ENCODE results near the gene GABRP.
"Not testable (repeated sequence)": the region's sequence is repeated elsewhere in the genome, so short reads cannot be mapped to it uniquely, and the experiment has no call there.

The GABRP gene, protein sequence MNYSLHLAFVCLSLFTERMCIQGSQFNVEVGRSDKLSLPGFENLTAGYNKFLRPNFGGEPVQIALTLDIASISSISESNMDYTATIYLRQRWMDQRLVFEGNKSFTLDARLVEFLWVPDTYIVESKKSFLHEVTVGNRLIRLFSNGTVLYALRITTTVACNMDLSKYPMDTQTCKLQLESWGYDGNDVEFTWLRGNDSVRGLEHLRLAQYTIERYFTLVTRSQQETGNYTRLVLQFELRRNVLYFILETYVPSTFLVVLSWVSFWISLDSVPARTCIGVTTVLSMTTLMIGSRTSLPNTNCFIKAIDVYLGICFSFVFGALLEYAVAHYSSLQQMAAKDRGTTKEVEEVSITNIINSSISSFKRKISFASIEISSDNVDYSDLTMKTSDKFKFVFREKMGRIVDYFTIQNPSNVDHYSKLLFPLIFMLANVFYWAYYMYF

DNA sequence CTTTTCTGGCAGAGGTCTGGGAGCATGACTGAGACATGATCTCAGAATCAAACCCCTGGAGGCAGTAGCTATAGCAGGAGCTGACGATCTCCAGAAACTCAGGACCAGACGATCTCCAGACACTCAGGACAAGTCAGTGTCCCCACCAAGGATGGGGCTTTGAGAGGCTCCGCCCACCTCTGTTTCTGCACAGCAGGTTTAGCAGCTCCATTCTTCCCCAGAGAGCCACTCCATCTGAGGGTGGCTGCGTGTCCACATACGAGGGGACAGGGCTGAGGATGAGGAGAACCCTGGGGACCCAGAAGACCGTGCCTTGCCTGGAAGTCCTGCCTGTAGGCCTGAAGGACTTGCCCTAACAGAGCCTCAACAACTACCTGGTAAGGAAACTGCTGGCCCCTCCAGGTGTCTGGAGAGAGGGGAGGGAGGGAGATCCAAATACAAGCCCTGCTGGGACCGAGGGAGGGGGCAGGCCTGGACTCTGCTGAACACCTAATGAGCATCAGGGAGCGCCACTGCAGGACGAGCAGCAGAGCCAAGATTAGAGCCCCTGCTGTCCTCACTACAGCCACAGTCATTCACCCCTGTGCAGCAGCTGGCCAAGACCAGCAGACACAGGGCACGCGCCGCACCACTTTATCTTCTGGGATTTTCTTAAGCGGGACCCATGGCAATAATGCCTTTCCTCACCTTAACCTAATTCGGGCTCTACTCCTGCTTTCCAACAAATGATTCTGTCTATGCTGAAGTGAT lies at the start of gene GABRP:
Gene GABRP, plus strand, starts transcription at position 228 of the 750 bp plus-strand sequence. CDS start 4,891 bp downstream, outside the sequence.
- no peak for DNase-seq

DNA sequence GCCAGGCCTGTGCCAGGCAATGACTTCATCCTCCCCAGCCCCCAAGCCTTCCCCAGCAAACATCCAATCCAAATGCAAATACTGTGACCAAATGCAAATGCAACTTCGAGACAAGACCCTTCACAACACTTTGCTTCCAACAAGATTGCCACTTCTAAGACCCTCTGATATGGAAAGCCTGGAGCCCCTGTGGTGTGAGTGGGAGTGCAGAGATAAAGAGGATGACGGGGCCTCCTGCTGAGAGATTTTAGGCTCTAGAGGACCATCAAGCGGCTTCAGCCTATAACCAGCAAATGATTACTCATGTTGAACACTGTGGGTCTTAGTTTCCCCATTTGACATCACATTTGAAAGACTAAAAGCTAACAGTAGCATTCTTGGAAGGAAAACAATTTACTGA lies 46.6 kb upstream of the GABRP start:
- DNase-seq: no peak

DNA sequence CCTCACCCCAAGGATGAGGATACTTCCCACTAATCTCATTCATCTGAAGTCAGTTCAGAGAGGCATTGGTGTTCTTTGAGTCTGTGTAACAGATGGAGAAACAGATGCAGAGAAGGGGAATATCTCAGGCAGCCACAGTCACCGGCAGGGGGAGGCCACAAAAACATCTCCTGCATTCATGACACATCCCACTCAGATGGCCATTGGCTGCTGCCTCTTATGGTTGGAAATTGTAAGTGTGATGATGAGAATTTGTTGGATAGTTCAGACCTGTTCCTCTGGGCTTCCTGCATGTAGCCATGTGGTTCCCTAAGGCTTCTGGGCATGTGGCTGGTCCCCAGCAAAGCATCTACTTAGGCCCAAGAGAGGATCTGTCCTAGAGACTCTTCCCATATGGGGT lies 45.9 kb upstream of the GABRP start:
- no peak for DNase-seq

DNA sequence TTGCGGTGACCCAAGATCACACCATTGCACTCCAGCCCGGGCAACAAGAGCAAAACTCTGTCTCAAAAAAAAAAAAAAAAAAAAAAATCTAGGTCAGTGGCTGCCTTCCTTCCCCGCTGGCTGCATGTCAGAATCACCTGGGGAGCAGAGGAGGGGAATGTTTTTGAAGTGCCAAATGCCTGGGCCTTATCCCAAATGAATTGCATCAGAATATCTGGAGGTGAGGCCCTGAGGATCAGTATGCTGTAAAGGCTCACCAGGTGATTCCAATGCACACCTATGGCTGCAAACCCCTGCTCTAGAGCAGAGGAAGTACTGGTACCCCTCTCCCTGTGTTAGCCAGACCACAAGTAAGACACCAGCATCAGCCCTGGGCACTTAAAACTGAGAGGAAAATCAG lies 44.7 kb upstream of the GABRP start:
- no peak for DNase-seq

DNA sequence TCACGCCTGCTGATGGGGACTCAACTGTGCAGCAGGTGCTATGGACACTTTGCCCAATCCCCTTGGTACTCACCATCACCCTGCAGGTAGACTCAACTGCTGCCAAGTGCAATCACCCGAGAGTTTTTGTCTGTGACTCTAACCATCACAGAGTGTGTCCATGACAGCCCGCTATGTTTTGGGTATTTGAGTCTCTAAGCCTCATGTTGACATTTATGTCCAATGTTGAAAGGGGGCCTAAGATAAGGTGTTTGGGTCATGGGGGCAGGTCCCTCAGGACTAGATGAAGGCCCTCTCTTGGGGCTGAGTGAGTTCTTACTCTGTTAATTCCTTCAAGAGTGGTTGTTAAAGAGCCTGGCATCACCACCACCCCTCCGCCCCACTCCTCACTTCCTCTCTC lies 44.1 kb upstream of the GABRP start:
- no peak for DNase-seq

DNA sequence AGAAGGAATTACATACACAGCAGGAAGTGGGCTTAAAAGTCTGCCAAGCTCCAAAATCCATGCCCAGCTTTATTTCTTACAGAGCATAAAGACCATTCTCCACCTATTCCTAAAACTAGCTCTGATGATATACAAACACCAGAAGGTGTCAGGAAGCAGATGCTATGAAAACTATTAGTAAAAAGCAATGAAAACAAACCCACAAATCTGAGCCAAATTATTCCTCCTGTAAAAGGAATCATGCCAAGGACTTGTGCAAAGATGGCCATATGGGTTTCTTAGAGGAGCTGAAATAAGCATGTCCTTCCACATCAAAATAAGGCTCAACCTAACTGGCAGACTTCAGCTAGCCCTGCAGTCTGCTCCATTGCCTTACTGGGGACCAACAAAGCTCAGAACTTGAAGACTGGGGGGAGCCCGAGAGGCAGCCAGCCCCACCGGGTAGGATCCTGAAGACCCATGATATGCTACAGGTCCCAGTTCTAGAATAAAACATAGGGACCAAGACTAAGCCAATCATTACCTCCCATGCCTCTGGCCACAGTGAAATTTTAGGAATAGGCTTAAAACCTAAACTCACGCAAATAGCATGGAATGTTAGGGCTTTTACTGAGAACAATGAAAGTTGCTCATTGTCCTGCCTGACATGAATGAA lies 42.8 kb upstream of the GABRP start:
- no peak for DNase-seq

DNA sequence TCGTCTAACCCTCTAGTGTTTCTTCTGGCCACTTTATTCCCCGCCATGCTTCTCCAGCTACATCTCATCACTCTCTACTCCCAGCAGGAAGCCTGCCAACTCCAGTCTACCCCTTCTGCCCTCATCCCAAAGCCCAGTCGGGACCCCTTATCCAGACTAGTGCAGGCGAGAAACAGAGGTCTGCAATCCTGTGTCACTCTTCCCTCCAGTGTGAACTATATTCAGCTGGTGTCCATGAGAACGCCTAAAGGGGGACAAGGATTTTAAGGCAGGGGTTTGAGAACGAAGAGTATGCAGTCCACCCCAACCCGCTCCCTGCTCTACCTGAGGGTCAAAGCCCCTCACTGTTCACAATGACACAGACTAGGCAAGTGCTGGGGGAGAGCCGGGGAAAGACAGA lies 41.7 kb upstream of the GABRP start:
- DNase-seq: no peak

DNA sequence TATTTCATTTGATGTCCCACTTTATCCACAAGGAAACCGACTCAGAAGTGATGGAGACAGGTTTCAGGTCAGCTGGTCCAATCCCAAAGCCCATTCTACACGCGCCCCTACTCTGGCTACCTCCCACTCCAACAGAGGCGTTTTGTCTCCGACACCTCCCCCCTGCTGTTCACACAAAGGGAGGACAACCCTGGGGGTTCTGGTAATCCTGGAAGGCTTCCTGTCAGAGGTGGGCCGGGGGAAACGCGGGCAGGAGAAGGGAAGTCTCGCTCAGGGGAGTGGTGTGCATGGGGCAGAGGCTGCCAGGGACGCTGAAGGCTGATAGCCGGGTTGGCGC lies 39.7 kb upstream of the GABRP start:
- DNase-seq: no peak

DNA sequence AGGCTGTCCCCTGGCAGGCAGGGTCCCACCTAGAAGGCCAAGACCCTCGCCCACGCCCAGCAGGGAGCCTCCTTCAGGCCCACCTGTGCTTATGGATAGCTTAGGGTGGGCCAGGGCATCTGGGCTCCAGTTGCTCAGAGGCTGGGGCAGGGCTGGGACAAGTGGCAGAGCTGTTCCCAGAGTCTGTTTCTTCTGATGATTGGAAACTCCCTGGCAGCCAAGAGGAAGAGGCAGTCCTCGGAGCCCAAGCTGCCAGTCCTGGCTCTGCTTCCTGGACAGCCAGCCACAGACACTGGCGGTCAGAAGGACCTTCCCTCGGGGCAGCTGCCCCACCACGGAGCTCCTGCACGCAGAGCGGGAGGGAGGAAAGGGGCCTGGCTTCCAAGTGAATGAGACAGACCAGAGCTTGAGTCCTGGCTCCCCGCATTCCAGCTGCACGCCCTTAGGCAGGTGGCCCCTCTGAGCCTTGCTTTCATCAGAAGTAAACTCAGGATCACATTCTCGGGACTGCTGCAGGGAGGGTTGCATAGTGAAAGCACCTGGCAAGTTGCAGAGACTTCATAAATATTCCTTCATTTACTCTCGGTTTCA lies 37.9 kb upstream of the GABRP start:
- no peak for DNase-seq

DNA sequence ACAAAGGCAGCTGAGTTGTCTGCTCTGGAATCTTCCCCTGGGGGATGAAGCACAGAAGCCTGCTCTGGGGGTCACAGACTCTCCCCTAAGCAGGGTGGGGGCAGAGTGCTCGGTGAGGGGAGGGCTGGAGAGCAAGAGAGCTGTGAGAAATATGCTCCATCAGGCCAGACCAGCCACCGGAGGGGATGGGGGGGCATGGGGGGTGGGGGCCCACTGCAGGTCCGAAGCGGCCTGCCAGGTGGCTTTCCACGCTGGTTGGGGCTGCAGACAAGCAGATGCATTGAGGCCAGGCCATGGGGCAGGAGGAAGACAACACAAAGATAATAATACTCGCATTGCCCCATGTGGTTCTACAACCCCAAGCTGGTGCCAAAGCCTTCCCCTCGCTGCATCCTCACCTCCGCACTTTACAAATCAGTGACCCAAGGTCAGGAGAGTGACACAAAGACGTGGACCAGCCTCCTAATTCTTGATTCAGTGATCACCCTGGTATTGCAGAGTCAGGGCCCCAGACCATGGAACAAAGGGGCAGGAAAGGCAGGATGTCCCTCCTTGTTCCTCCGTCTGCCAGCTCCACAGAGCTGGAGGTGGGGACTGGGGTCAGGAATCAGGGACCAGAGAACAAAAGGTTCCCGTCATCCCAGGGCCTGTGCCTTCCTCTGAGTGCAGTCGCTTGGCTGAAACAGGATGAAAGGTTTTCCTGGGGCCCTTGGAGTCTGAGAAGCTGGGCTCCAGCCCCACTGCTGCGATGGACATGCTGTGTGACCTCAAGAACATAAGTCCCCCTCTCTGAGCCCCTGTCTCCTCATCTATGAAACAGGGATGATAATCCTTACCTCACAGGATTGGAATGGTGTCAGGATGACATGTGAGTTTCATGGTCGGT lies 37.2 kb upstream of the GABRP start:
- DNase-seq: no peak

DNA sequence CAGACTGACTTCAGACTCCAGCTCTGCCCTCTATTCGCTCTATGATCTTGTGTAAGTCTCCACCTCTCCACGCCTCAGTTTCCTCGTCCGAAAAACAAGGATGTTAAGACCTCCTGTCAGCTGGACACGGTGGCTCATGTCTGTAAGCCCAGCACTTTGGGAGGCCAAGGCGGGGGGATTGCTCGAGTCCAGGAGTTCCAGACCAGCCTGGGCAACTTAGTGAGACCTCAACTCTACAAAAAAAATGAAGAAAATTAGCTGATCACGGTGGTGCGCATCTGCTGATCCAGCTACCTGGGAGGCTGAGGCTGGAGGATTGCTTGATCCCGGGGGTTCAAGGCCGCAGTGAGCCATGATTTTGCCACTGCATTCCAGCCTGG lies 36.6 kb upstream of the GABRP start:
- no peak for DNase-seq

DNA sequence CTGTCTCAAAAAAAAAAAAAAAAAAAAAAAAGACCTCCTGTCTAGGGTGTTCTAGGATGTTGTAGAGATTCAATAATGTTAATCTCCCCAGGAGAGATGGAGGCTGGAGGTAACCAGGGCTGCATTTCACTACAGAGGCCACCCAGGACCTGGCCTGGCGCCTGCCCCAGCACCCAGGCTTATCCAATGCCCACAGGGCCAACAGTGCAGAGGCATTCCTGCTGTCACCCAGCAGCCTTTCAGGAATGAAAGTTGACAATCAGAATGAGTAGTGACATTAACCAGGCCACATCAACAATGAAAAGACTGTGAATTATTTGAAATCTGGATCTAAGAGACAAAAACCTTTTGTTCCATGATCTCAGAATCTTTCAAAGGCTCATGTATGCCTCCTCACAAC lies 36.2 kb upstream of the GABRP start:
- DNase-seq: no peak

DNA sequence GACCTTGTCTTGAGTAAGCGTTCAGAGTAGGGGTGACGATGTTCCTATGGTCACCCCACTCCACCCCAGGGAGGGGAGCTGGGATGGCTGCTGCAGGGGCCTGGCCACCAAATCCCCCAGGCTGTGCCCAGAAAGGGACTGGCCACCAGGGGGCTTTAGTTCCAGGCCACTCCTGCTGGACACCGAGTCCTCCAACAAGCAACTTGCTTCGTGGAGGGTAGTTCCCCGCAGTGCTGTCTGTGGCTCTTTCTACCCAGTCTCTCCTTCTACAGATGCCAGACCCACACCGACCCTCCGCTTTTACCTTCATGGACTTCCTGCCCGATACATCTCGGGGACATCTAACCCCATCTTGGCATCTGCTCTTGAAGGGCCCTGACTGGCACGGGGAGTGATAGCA lies 35.7 kb upstream of the GABRP start:
- DNase-seq: peak in 1 of 2 experiments; percentile 10

DNA sequence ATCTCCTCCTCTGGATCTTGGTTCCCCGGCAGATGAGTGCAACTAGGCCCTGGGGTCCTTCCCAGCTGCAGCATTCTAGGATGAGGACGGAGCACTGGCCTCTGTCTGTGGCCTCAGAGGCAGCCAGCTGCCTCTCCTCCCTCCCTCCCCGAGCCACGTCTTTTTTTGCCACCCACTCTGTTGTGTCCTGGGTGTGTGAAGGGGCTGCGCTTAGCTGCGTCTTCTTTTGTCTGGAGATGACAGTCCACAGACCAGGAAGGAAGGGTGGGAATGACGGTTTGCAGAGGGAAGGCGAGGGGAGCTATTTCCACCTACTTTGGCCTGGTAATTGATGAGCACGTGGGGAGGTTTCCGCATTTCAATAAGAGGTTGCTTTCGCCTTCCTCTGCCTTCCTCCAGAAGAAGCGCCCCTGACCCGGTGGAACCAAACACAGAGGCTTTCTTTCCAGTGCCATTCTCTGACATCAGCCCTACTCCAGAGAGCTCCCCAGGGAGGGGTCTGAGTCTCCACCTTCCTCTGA lies 34.5 kb upstream of the GABRP start:
- no peak for DNase-seq

DNA sequence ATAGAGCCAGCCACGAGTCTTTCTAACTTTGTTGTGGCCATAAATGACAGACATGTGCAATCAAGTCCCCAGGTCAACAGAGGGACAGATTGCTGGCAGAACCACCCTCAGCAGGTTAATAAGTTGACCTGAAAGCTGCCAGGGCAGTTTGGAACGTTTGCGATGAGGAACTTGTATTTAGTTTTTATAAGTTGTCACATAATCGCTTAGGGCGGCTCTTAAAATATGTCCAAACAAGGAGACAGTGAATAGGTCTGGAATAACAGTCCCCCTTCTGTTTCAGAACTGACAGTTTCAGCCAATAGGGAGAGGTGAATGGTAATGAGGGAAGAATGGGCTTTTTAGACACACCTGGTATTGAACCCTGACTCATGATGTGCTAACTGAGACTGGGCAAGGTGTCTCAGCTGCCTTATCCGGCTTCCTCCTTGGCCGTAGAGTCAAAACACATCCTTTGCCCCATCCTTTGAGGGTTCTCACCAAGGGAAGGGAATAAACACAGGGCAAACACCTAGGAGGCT lies 33.6 kb upstream of the GABRP start:
- DNase-seq: no peak

DNA sequence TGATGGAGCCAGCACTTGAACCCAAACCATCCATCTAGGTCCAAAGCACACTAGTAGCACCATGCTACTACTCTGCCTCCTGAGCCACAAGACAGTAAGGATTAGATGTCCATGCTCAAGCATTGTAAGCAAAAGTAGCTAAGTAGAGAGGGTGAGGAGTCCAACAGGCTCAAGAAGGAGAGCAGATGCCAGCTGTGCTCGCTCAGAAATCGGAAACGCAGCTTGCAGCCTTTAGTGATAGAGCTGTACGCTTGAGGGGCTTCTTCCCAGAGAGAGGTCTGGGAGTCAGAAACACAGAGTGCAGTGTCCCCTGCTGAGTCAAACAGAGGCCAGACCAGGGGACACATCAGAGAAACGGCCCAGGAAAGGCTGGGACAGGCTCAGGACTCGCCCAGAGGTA lies 32.7 kb upstream of the GABRP start:
- DNase-seq: no peak

DNA sequence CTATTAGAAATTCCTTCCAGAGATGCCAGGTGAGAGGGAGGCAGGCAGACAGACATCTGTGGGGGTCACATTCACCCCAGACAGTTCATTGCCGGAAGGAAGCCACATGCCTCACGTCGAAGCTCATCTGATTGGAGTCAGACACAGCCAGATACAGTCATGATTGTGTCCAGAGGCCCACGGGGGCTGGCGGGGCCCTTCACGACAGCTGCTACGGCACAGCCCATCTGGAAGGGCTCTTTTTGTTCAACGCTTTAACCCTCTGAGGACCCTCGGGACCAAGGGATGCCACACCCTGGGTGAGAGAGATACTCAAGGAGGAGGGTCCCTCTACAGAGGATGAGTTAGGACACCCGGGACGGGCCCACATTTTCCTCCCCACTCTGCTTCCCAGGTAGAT lies 31.9 kb upstream of the GABRP start:
- no peak for DNase-seq

DNA sequence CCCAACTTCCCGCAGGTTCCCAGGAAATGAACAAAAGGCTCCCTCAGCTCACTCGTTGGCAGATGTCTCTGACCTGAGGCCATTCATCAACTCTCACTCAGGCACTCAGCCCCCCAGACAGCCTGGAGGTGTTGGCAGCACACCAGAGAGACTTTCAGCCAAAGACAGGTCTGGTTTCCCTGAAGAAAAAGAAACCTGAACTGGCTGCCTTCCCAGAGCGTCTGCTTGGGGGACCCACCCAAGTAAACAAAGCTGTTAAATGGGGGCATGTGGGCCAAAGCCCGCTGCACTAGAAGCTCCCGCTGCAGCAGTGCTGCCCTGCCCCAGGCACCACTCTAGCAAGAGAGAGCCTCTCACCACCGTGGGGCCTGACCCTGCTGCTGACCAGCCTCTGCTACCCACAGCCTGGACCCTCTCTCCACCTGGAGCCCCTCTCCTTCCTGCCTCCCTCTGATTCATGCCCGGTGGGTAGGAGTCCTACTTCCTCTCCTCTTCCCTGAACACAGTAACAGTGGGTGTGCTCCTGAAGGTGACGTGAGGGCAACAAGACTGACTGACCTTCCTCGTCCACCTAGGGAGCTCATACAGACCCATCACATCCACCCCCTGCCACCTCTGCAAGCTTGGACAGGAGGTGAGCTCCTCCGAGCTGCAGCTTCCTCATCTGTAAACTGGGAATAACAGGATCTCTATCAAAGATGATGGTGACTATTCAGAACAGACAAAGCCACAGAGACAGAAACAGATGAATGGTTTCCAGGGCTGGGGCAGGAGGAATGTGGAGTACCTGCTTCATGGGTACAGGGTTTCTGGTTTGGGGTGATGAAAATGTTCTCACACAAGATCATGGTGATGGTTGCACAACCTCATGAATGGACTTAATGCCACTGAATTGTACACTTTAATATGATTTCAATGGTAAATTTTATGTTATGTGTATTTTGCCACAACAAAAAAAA lies 31.0 kb upstream of the GABRP start:
- peak; percentile 34 to 47 for DNase-seq

DNA sequence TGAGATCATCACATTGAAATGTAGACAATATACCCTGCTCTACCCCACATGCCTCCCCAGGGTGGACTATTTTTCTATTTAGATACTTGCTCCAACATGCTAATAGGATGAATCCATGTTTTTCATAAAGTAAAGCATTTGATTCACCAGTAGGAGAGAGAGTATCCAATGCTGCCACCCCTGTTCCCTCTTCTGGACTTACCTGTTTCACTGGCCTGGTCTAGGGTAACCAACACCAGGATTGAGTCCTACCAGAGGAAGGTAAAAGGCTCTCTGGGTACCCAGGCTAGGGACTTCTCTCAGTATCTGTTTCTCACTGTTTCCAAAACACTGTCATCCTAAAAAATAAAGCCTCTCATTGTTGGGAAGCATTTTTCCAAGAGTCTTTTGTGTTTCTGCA lies 30.2 kb upstream of the GABRP start:
- no peak for DNase-seq

DNA sequence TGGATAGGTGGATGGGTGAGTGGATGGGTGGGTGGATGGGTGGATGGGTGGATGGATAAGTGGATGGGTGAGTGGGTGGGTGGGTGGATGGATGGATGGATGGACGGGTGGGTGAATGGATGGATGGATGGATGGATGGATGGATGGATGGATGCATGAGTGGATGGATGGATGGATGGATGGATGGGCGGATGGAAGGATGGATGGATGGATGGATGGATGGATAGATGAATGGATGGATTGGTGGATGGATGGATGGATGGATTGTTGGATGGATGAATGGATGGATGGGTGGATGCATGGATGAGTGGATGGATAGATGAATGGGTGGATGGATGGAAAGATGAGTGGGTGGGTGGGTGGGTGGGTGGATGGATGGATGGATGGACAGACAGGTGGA lies 29.0 kb upstream of the GABRP start:
- DNase-seq: not testable (repeated sequence)
